ENCODE measurements around the gene SOX4. TPM values are rescaled to one million over a fixed set of nuclear protein-coding genes. Genes with fewer than 3 reads are reported as not detected.

The SOX4 gene
- total RNA-seq, 1 experiment from 2014 or later: 12.9 TPM

DNA sequence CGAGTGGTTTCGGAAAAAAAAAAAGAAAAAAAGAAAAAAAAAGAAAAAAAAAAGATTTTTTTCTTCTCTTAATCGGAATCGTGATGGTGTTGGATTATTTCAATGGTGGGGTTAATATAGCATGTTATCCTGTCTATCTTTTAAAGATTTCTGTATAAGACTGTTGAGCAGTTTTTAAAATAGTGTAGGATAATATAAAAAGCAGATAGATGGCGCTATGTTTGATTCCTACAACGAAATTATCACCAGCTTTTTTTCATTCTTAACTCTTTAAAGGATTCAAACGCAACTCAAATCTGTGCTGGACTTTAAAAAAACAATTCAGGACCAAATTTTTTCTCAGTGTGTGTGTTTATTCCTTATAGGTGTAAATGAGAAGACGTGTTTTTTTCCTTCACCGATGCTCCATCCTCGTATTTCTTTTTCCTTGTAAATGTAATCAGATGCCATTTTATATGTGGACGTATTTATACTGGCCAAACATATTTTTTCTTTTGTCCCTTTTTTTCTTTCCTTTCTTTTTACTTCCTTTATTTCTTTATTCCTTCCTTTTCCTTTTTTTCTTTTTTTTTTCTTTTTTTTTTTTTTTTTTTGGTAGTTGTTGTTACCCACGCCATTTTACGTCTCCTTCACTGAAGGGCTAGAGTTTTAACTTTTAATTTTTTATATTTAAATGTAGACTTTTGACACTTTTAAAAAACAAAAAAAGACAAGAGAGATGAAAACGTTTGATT, 3.6 kb downstream of the SOX4 start:
- no peaks in the 10 kb centered on the region for H3K9me3 Mint-ChIP-seq (ENCODE audit: unreplicated experiment)
- H3K27ac Mint-ChIP-seq (ENCODE audit: low read depth, unreplicated experiment): no peak overlapping the region
- H3K36me3 Mint-ChIP-seq (ENCODE audit: insufficient read depth, unreplicated experiment): no peaks in the 10 kb centered on the region
- no peak overlapping the region for H3K4me3 Mint-ChIP-seq (ENCODE audit: unreplicated experiment)
- ChIA-PET CTCF (interaction anchor here (0.6 to 1.7 kb wide), 17 partner anchors 9 to 1850 kb away, joined by 3 to 5 read pairs (median 3); no protein-coding TSS in a partner anchor), POLR2A (interaction anchor here (0.7 to 3.7 kb wide), 18 partner anchors 9 to 1037 kb away, joined by 3 to 17 read pairs (median 3); no protein-coding TSS in a partner anchor)
- TF ChIP-seq, protein P1, sequence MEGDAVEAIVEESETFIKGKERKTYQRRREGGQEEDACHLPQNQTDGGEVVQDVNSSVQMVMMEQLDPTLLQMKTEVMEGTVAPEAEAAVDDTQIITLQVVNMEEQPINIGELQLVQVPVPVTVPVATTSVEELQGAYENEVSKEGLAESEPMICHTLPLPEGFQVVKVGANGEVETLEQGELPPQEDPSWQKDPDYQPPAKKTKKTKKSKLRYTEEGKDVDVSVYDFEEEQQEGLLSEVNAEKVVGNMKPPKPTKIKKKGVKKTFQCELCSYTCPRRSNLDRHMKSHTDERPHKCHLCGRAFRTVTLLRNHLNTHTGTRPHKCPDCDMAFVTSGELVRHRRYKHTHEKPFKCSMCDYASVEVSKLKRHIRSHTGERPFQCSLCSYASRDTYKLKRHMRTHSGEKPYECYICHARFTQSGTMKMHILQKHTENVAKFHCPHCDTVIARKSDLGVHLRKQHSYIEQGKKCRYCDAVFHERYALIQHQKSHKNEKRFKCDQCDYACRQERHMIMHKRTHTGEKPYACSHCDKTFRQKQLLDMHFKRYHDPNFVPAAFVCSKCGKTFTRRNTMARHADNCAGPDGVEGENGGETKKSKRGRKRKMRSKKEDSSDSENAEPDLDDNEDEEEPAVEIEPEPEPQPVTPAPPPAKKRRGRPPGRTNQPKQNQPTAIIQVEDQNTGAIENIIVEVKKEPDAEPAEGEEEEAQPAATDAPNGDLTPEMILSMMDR (IDR thresholded peaks at IDR 0.05; ENCODE audit: unreplicated experiment): peak; percentile 38
- intact Hi-C loops (cut with micrococcal nuclease): loop anchor here (1.0 to 10.0 kb wide), 13 partner anchors 145 to 1850 kb away; no protein-coding TSS in a partner anchor
- TSS peak; percentile 3 for BruUV-seq (replicated peaks)
- DNase-seq (ENCODE audit: unreplicated experiment): peak; percentile 53
- no peaks in the 10 kb centered on the region for H3K27me3 Mint-ChIP-seq (ENCODE audit: insufficient read depth, unreplicated experiment)
- peaks cover 5% of the 10 kb centered on the region for H3K4me1 Mint-ChIP-seq (ENCODE audit: insufficient read depth, unreplicated experiment)

GRCh38 chr6:21597801-21598673, 4.5 kb downstream of the SOX4 start:
- H3K27ac Mint-ChIP-seq (ENCODE audit: low read depth, unreplicated experiment): no peak overlapping the region
- ChIA-PET CTCF (interaction anchor here (0.5 to 1.5 kb wide), 18 partner anchors 8 to 1849 kb away, joined by 3 to 6 read pairs (median 4); no protein-coding TSS in a partner anchor), POLR2A (interaction anchor here (0.5 to 3.7 kb wide), 17 partner anchors 8 to 1483 kb away, joined by 3 to 17 read pairs (median 3); no protein-coding TSS in a partner anchor)
- TF ChIP-seq, protein P1 (IDR thresholded peaks at IDR 0.05; ENCODE audit: unreplicated experiment): no peak
- no peaks in the 10 kb centered on the region for H3K36me3 Mint-ChIP-seq (ENCODE audit: insufficient read depth, unreplicated experiment)
- H3K4me3 Mint-ChIP-seq (ENCODE audit: unreplicated experiment): no peak overlapping the region
- no peaks in the 10 kb centered on the region for H3K9me3 Mint-ChIP-seq (ENCODE audit: unreplicated experiment)
- DNase-seq (ENCODE audit: unreplicated experiment): peak; percentile 35
- no peaks in the 10 kb centered on the region for H3K27me3 Mint-ChIP-seq (ENCODE audit: insufficient read depth, unreplicated experiment)
- intact Hi-C loops (cut with micrococcal nuclease): loop anchor here (1.0 to 10.0 kb wide), 11 partner anchors 144 to 1849 kb away; no protein-coding TSS in a partner anchor
- BruUV-seq (replicated peaks): no TSS peak
- peaks cover 5% of the 10 kb centered on the region for H3K4me1 Mint-ChIP-seq (ENCODE audit: insufficient read depth, unreplicated experiment)

DNA sequence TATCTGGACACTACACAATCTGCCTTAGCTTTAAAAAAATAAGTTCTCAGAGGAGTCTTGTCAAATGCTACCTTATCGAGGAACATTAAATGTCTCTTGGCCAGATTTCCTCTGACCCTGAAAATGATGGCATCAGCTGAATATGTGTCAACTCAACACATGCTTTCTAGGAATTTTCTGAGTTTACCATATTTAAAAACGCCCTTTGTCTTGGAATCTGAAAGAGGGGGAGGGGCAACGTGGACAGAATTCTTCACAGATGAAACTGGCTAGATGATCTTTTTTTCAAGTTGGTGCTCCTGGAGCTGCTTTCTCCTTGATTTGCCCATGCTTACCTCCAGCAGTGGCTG, 5.1 kb downstream of the SOX4 start:
- Mint-ChIP-seq H3K9me3 (ENCODE audit: unreplicated experiment) (no peaks in the 10 kb centered on the region), H3K4me3 (ENCODE audit: unreplicated experiment) (no peak overlapping the region), H3K27ac (ENCODE audit: low read depth, unreplicated experiment) (no peak overlapping the region), H3K36me3 (ENCODE audit: insufficient read depth, unreplicated experiment) (no peaks in the 10 kb centered on the region), H3K4me1 (ENCODE audit: insufficient read depth, unreplicated experiment) (peaks cover 5% of the 10 kb centered on the region), H3K27me3 (ENCODE audit: insufficient read depth, unreplicated experiment) (no peaks in the 10 kb centered on the region)
- DNase-seq (ENCODE audit: unreplicated experiment): no peak
- POLR2A ChIA-PET: interaction anchor here (0.5 to 3.7 kb wide), 12 partner anchors 8 to 1356 kb away, joined by 3 to 17 read pairs (median 4); no protein-coding TSS in a partner anchor
- CTCF ChIA-PET: interaction anchor here (0.5 to 1.2 kb wide), 8 partner anchors 11 to 445 kb away, joined by 3 to 6 read pairs (median 4); no protein-coding TSS in a partner anchor
- TF ChIP-seq, protein P1 (IDR thresholded peaks at IDR 0.05; ENCODE audit: unreplicated experiment): no peak
- BruUV-seq (replicated peaks): no TSS peak
- intact Hi-C loops (cut with micrococcal nuclease): loop anchor here (5.0 to 10.0 kb wide), 7 partner anchors 144 to 1576 kb away; no protein-coding TSS in a partner anchor

All from MCF 10A (cell line).